Bronchial epithelial cell (primary cell): ENCODE measurements around the gene CARD10. TPM values are rescaled to one million over a fixed set of nuclear protein-coding genes. Genes with fewer than 3 reads are reported as not detected.

Experiments used
- DNase-seq: peaks from one replicate; pipeline ENCODE4 v3.0.0-alpha.2; 2010; ENCODE audit warnings: low read depth
- FAIRE-seq: peaks from 2 replicates; lab custom pipeline; 2011; peaks lifted over from hg19 to GRCh38; lab: Jason Lieb, UNC
- H3K27me3 ChIP-seq: 2 replicates; pipeline ENCODE4 v1.5.1; 2011; ENCODE audit warnings: low read length; ENCODE audit not compliant: control insufficient read depth, insufficient read depth
- H3K36me3 ChIP-seq: 2 replicates; pipeline ENCODE4 v1.5.1; 2011; ENCODE audit warnings: low read length; ENCODE audit not compliant: control insufficient read depth, insufficient read depth
- H3K4me3 ChIP-seq: 2 replicates; pipeline ENCODE4 v1.5.1; 2011; ENCODE audit warnings: mild to moderate bottlenecking, low read depth, low read length, control low read depth
- CTCF ChIP-seq: IDR thresholded peaks from 2 replicates; pipeline ENCODE4 v1.5.1; 2011; ENCODE audit warnings: mild to moderate bottlenecking, moderate library complexity, low read length, control low read depth, inconsistent platforms; ENCODE audit not compliant: insufficient read depth, severe bottlenecking
- total RNA-seq: library from RNA; depleted of rRNA; stranded (reverse); fragments of >200 nt; gene quantifications from 2 replicates; pipeline ENCODE4 v1.2.1, GENCODE V29; 2014

Gene CARD10
- total RNA-seq, 1 donor from 2014 or later = 14.2 TPM

- TF ChIP-seq CTCF = no peak
- no peak for DNase-seq
- Histone ChIP-seq H3K36me3 (no peaks in the 10 kb centered on the region), H3K4me3 (no peak overlapping the region), H3K27me3 (no peaks in the 10 kb centered on the region)
- FAIRE-seq = no peak
Measured at GRCh38 chr22:37464181-37464580, 55.0 kb downstream of the CARD10 start.

DNA sequence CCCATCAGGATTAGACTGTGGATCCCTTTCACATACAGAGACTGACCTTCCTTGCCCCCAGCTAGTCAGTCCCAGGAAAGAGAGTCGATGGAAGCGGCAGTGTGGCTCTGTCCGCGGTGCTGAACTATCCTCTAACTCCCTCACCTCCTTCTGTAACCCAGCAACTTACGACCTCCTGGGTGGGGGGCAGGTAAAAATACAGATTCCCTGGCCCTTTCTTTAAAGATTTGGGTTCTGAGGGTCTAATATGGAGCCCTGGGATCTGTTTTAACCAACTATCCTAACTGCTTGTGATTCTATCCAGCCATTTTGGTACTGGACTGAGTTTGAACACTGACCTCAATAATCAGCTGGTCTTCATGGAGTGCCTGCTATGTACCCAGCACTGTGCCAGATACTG lies 56.2 kb downstream of the CARD10 start:
- Histone ChIP-seq H3K36me3 (no peaks in the 10 kb centered on the region), H3K4me3 (no peak overlapping the region), H3K27me3 (no peaks in the 10 kb centered on the region)
- DNase-seq (peak; percentile 30), FAIRE-seq (no peak)
- no peak for TF ChIP-seq CTCF

DNA sequence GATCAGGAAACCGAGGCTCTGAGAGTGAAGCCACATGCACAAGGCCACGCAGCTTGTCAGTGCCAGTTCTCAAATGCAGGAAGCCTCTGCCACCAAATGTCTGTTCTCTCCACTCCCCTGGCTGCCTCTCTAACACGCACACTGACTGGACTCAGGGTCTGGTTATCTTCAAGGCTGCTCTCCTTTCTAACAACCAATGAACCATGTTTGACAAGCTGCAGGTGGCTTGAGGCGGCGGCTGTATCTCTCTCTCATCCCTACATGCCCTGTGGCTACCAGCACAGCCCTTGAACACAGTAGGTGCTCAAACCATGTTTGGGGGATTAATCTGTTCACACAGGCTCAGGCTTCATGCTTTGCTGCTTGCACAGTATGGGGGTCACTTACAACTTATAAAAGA lies 56.8 kb downstream of the CARD10 start:
- DNase-seq = no peak
- no peak for TF ChIP-seq CTCF
- FAIRE-seq = no peak

DNA sequence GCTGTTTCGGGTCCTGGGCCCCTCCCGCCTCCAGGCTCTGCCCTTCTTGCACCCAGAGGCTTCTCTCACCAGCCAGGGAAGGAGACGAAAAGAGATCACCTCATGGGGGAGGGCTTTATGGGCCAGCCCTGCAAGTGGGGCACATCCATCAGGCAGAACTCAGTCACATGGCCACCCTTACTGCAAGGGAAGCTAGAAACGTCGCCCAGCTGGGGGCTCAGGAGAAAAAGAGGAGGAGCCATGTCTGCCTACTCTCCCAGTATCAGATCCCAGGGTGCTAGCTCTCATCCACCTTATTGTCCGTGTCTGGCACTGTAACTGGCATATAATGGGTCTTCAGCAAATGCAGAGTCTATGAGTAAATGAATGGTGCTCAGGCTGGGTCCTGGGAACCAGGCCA lies 57.3 kb downstream of the CARD10 start:
- TF ChIP-seq CTCF = no peak
- Histone ChIP-seq H3K36me3 (no peaks in the 10 kb centered on the region), H3K4me3 (no peak overlapping the region), H3K27me3 (no peaks in the 10 kb centered on the region)
- DNase-seq (no peak), FAIRE-seq (no peak)

More for the DNA sequence above, 56.8 kb downstream of the CARD10 start:
- Histone ChIP-seq H3K4me3 (no peak overlapping the region), H3K27me3 (no peaks in the 10 kb centered on the region), H3K36me3 (no peaks in the 10 kb centered on the region)

DNA sequence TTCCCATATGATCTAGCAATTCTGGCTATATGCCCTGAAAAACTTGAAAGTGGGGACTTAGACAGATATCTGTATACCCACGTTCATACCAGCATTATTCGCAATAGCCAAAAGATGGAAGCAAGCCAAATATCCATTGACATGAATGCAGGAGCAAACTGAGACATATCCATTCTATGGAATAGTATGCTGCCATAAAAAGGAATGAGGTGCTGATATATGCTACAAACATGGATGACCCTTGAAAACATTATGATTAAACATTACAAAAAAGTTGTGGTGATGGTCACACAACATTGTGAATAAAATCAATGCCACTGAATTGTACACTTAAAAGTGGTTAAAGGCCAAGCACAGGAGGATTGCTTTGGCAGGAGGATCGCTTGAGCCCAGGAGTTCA lies 58.5 kb downstream of the CARD10 start:
- Histone ChIP-seq H3K4me3 (no peak overlapping the region), H3K27me3 (no peaks in the 10 kb centered on the region), H3K36me3 (no peaks in the 10 kb centered on the region)
- DNase-seq = no peak
- no peak for TF ChIP-seq CTCF
- FAIRE-seq = no peak

GRCh38 chr22:37459206-37459605 lies 60.0 kb downstream of the CARD10 start:
- Histone ChIP-seq H3K27me3 (no peaks in the 10 kb centered on the region), H3K36me3 (no peaks in the 10 kb centered on the region), H3K4me3 (no peak overlapping the region)
- FAIRE-seq = no peak
- no peak for TF ChIP-seq CTCF
- DNase-seq = no peak
